DND-41 (cell line): Measurements from ENCODE around the gene IMPACT.
A peak's percentile ranks its signal among the peaks of the same experiment; 100 is the strongest.

Experiments used
- CTCF ChIP-seq: IDR thresholded peaks from 2 replicates; pipeline ENCODE4 v1.5.1; 2012; ENCODE audit warnings: borderline replicate concordance, low read length, moderate library complexity, mild to moderate bottlenecking; ENCODE audit not compliant: poor library complexity, severe bottlenecking; ENCODE audit errors: extremely low read depth
- EZH2 ChIP-seq: IDR thresholded peaks from 3 replicates; pipeline ENCODE4 v1.6.1; 2012; ENCODE audit warnings: borderline replicate concordance, low read depth, mild to moderate bottlenecking, moderate library complexity, low read length, inconsistent platforms; ENCODE audit not compliant: severe bottlenecking

- TF ChIP-seq CTCF (peak; percentile 28), EZH2 (no peak)
Observed at GRCh38 chr18:24402209-24402785, 24.2 kb upstream of the IMPACT start.
